ENCODE data around the gene SGTA.
A peak's percentile ranks its signal among the peaks of the same experiment; 100 is the strongest.
"Not testable (repeated sequence)": the region's sequence is repeated elsewhere in the genome, so short reads cannot be mapped to it uniquely, and the experiment has no call there.

Gene SGTA

GRCh38 chr19:2792666-2793065, 9.6 kb upstream of the SGTA start:
- DNase-seq, result not testable (repeated sequence)

- DNase-seq, result no peak
Measured at GRCh38 chr19:2791876-2792275, 8.8 kb upstream of the SGTA start.

GRCh38 chr19:2791440-2791839, 8.4 kb upstream of the SGTA start:
- DNase-seq, result no peak

- no peak for DNase-seq
Measured at GRCh38 chr19:2790557-2791271, 7.6 kb upstream of the SGTA start.

- no peak for DNase-seq
Measured at GRCh38 chr19:2790194-2790556, 7.1 kb upstream of the SGTA start.

GRCh38 chr19:2788237-2788636, 5.2 kb upstream of the SGTA start:
- no peak for DNase-seq

- no peak for DNase-seq
Measured at GRCh38 chr19:2787115-2787514, 4.0 kb upstream of the SGTA start.

GRCh38 chr19:2785244-2785997, 2.3 kb upstream of the SGTA start, which contains the start of gene THOP1:
Gene THOP1 (plus strand): TSS chr19:2785503. CDS start chr19:2785663, 160 bp downstream.
- peak; percentile 99 to 100 for DNase-seq

GRCh38 chr19:2783781-2784145, 690 bp upstream of the SGTA start:
- no peak for DNase-seq

- DNase-seq, result no peak
Measured at GRCh38 chr19:2782329-2782935, 641 bp downstream of the SGTA start.

GRCh38 chr19:2780284-2780683, 2.8 kb downstream of the SGTA start:
- no peak for DNase-seq

GRCh38 chr19:2779121-2779740, 3.8 kb downstream of the SGTA start:
- no peak for DNase-seq

GRCh38 chr19:2777952-2778683, 5.0 kb downstream of the SGTA start:
- DNase-seq, result no peak

GRCh38 chr19:2775556-2776430, 7.3 kb downstream of the SGTA start:
- peak; percentile 59 to 76 for DNase-seq

GRCh38 chr19:2774953-2775555, 8.0 kb downstream of the SGTA start:
- DNase-seq, result no peak

- no peak for DNase-seq
Measured at GRCh38 chr19:2774083-2774679, 8.9 kb downstream of the SGTA start.

GRCh38 chr19:2771786-2772674, 11.0 kb downstream of the SGTA start:
- DNase-seq, result no peak

- no peak for DNase-seq
Measured at GRCh38 chr19:2770055-2771013, 12.7 kb downstream of the SGTA start.

GRCh38 chr19:2769218-2769617, 13.9 kb downstream of the SGTA start:
- no peak for DNase-seq
